MCF 10A (cell line): ENCODE data around the gene NUDT5. TPM values are rescaled to one million over a fixed set of nuclear protein-coding genes. Genes with fewer than 3 reads are reported as not detected.

Experiments
- BruUV-seq: library from RNA; stranded (reverse); fragments of 400-500 nt; replicated peaks from 2 replicates; lab custom pipeline; 2021; lab: Mats Ljungman, UMichigan
- CTCF ChIA-PET: fragments of 300-600 bp; sonication (Branson Sonifier 250); formaldehyde crosslinking; extraction: SDS; loops from one replicate; lab custom pipeline; 2021; ENCODE audit warnings: antibody characterized with exemption, inconsistent platforms; lab: Yijun Ruan, JAX
- POLR2A ChIA-PET: fragments of 300-600, 350-650 bp; sonication (Branson Sonifier 250); formaldehyde crosslinking; extraction: SDS; loops from one replicate; lab custom pipeline; 2020; ENCODE audit warnings: antibody characterized with exemption, inconsistent platforms; lab: Yijun Ruan, JAX
- DNase-seq: peaks from one replicate; pipeline ENCODE4 v3.0.0-alpha.2; 2018; ENCODE audit not compliant: unreplicated experiment
- H3K27ac Mint-ChIP-seq: one replicate; pipeline ENCODE4 v1.8.0; 2022; ENCODE audit warnings: mild to moderate bottlenecking, low read depth, mixed read lengths; ENCODE audit not compliant: unreplicated experiment
- H3K27me3 Mint-ChIP-seq: one replicate; pipeline ENCODE4 v1.8.0; 2022; ENCODE audit warnings: mixed read lengths; ENCODE audit not compliant: insufficient read depth, unreplicated experiment
- H3K36me3 Mint-ChIP-seq: one replicate; pipeline ENCODE4 v1.8.0; 2022; ENCODE audit warnings: mild to moderate bottlenecking, moderate library complexity, mixed read lengths; ENCODE audit not compliant: insufficient read depth, unreplicated experiment
- H3K4me1 Mint-ChIP-seq: one replicate; pipeline ENCODE4 v1.8.0; 2022; ENCODE audit warnings: mixed read lengths; ENCODE audit not compliant: insufficient read depth, unreplicated experiment
- H3K4me3 Mint-ChIP-seq: one replicate; pipeline ENCODE4 v1.8.0; 2022; ENCODE audit warnings: mild to moderate bottlenecking, moderate library complexity, mixed read lengths; ENCODE audit not compliant: unreplicated experiment
- H3K9me3 Mint-ChIP-seq: one replicate; pipeline ENCODE4 v1.8.0; 2022; ENCODE audit warnings: mixed read lengths; ENCODE audit not compliant: unreplicated experiment
- intact Hi-C: fragments of 100-400 bp; cut with micrococcal nuclease; formaldehyde crosslinking; loops from 2 replicates; pipeline ENCODE4 v1.14.1; 2022
- total RNA-seq: library from RNA; stranded (reverse); gene quantifications from 2 replicates; pipeline ENCODE4 v1.2.3, GENCODE V29; 2022
- TF ChIP-seq, protein P1 (sequence below): fragments of 200-600 bp; IDR thresholded peaks from one replicate; pipeline ENCODE4 v1.8.0; 2022; ENCODE audit warnings: antibody characterized with exemption, mild to moderate bottlenecking; ENCODE audit not compliant: unreplicated experiment

The NUDT5 gene
- total RNA-seq, 1 experiment from 2014 or later: 84.2 TPM

DNA sequence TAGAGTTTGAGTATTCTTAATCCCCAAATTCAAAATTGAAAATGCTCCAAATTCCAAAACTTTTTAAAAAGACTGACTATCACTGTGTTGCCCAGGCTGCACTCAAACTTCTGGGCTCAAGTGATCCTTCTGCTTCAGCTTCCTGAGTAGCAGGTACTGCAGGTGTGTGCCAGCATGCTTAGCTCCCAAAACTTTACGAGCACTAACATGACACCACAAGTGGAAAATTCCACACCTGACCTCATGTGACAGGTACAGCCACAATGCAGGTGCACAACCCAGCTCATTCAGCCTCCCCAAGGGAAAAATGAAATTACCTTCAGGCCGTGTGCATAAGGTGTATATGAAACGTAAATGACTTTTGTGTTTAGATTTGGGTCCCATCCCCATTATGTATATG lies 16.8 kb upstream of the NUDT5 start:
- H3K4me1 Mint-ChIP-seq: no peaks in the 10 kb centered on the region
- intact Hi-C loops: no loop called here

GRCh38 chr10:12208460-12208859 lies 12.8 kb upstream of the NUDT5 start:
- DNase-seq: no peak
- H3K4me3 Mint-ChIP-seq: no peak overlapping the region
- H3K36me3 Mint-ChIP-seq: peaks cover 73% of the 10 kb centered on the region
- ChIA-PET POLR2A (interaction anchor here (0.6 to 1.7 kb wide), 3 partner anchors 11 to 1517 kb away, joined by 3 to 5 read pairs (median 5); partner anchors contain the start of genes CDC123 and NUDT5), CTCF (interaction anchor here (0.5 kb wide), 1 partner anchor 19 kb away, joined by 3 read pairs; no protein-coding TSS in a partner anchor)
- TF ChIP-seq, protein P1, sequence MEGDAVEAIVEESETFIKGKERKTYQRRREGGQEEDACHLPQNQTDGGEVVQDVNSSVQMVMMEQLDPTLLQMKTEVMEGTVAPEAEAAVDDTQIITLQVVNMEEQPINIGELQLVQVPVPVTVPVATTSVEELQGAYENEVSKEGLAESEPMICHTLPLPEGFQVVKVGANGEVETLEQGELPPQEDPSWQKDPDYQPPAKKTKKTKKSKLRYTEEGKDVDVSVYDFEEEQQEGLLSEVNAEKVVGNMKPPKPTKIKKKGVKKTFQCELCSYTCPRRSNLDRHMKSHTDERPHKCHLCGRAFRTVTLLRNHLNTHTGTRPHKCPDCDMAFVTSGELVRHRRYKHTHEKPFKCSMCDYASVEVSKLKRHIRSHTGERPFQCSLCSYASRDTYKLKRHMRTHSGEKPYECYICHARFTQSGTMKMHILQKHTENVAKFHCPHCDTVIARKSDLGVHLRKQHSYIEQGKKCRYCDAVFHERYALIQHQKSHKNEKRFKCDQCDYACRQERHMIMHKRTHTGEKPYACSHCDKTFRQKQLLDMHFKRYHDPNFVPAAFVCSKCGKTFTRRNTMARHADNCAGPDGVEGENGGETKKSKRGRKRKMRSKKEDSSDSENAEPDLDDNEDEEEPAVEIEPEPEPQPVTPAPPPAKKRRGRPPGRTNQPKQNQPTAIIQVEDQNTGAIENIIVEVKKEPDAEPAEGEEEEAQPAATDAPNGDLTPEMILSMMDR: no peak
- no TSS peak for BruUV-seq
- no peaks in the 10 kb centered on the region for H3K4me1 Mint-ChIP-seq
- no peak overlapping the region for H3K27ac Mint-ChIP-seq
- intact Hi-C loops: no loop called here
- no peaks in the 10 kb centered on the region for H3K27me3 Mint-ChIP-seq
- no peaks in the 10 kb centered on the region for H3K9me3 Mint-ChIP-seq

More for the DNA sequence above, 16.8 kb upstream of the NUDT5 start:
- ChIA-PET CTCF (interaction anchor here (0.6 to 4.3 kb wide), 4 partner anchors 9 to 498 kb away, joined by 3 to 36 read pairs (median 3); no protein-coding TSS in a partner anchor), POLR2A (interaction anchor here (0.7 to 2.1 kb wide), 2 partner anchors 17 to 41 kb away, joined by 3 to 8 read pairs; partner anchors contain the start of genes CDC123 and NUDT5)
- BruUV-seq: no TSS peak
- TF ChIP-seq, protein P1: no peak
- peaks cover 82% of the 10 kb centered on the region for H3K36me3 Mint-ChIP-seq
- no peaks in the 10 kb centered on the region for H3K27me3 Mint-ChIP-seq
- H3K4me3 Mint-ChIP-seq: no peak overlapping the region
- no peak overlapping the region for H3K27ac Mint-ChIP-seq
- DNase-seq: no peak
- no peaks in the 10 kb centered on the region for H3K9me3 Mint-ChIP-seq

DNA sequence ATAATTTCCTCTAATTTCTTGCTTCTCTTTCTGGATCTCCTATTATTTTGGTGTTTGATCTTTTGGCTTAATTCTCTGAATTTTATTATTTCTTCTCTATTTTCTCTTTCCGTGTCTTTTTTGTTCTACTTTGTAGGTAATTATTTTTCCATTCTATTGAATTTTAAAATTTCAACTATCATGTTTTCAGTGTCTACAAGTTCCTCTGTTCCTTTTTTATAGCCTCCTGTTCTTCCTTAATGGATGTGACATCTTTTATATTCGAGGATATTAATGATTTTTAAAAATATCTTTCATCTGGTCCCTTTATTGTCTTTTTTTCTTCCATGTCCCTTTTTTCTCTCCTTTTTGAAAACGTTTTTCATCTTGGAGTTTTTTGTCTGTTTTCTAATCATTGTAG lies 11.4 kb upstream of the NUDT5 start:
- ChIA-PET POLR2A (interaction anchor here (1.7 kb wide), 1 partner anchor 11 kb away, joined by 5 read pairs; the partner anchor contains the start of genes CDC123 and NUDT5), CTCF (no interaction called here)
- Mint-ChIP-seq H3K4me3 (no peak overlapping the region), H3K27ac (no peak overlapping the region), H3K36me3 (peaks cover 75% of the 10 kb centered on the region), H3K4me1 (no peaks in the 10 kb centered on the region), H3K9me3 (no peaks in the 10 kb centered on the region), H3K27me3 (no peaks in the 10 kb centered on the region)
- no peak for DNase-seq
- TF ChIP-seq, protein P1: no peak
- intact Hi-C loops: no loop called here
- BruUV-seq: no TSS peak

DNA sequence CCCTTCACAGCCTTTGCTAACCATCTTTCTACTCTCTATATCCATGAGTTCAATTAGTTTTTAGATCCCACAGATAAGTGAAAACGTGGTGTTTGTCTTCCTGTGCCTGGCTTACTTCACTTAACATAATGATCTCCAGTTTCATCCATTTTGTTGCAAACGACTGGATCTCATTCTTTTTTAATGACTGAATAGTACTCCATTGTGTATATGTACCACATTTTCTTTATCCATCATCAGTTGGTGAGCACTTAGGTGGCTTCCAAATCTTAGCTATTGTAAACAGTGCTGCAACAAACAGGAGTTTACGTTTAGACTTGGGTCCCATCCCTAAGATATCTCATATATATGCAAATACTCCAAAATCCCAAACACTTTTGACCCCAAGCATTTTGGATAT lies 9.4 kb upstream of the NUDT5 start:
- H3K4me1 Mint-ChIP-seq: peaks cover 10% of the 10 kb centered on the region
- POLR2A ChIA-PET: interaction anchor here (1.9 kb wide), 1 partner anchor 9 kb away, joined by 5 read pairs; the partner anchor contains the start of genes CDC123 and NUDT5
- TF ChIP-seq, protein P1: no peak

More for the DNA sequence above, 9.4 kb upstream of the NUDT5 start:
- CTCF ChIA-PET: interaction anchor here (1.9 kb wide), 1 partner anchor 9 kb away, joined by 5 read pairs; no protein-coding TSS in a partner anchor
- Mint-ChIP-seq H3K27me3 (no peaks in the 10 kb centered on the region), H3K27ac (no peak overlapping the region), H3K4me3 (no peak overlapping the region), H3K9me3 (no peaks in the 10 kb centered on the region), H3K36me3 (peaks cover 76% of the 10 kb centered on the region)
- no TSS peak for BruUV-seq
- DNase-seq: no peak
- intact Hi-C loops: no loop called here
